AG09309 (cell line): Measurements from ENCODE around the gene PPM1B.

ENCODE experiments used
- DNase-seq: peaks from one replicate; pipeline ENCODE4 v3.0.0-alpha.2; 2010; ENCODE audit warnings: low read depth
- H3K4me3 ChIP-seq: 2 replicates; pipeline ENCODE4 v1.5.1; 2011; ENCODE audit warnings: mild to moderate bottlenecking, low read depth, low read length, moderate library complexity; ENCODE audit not compliant: control insufficient read depth
- CTCF ChIP-seq: IDR thresholded peaks from 2 replicates; pipeline ENCODE4 v1.5.1; 2011; ENCODE audit warnings: mild to moderate bottlenecking, low read depth, low read length, inconsistent platforms; ENCODE audit not compliant: insufficient read depth, control insufficient read depth; ENCODE audit errors: missing control alignments

PPM1B gene

GRCh38 chr2:44150473-44150872 lies 18.2 kb upstream of the PPM1B start:
- H3K4me3 ChIP-seq = no peak overlapping the region
- no peak for TF ChIP-seq CTCF
- no peak for DNase-seq

GRCh38 chr2:44152865-44153669 lies 15.6 kb upstream of the PPM1B start:
- no peak overlapping the region for H3K4me3 ChIP-seq
- no peak for TF ChIP-seq CTCF

GRCh38 chr2:44155666-44156446 lies 12.8 kb upstream of the PPM1B start:
- H3K4me3 ChIP-seq = no peak overlapping the region
- no peak for TF ChIP-seq CTCF
- DNase-seq = no peak

More at GRCh38 chr2:44152865-44153669, 15.6 kb upstream of the PPM1B start:
- DNase-seq = no peak

GRCh38 chr2:44163777-44164176 lies 4.9 kb upstream of the PPM1B start:
- TF ChIP-seq CTCF = no peak
- H3K4me3 ChIP-seq = no peak overlapping the region
- no peak for DNase-seq

- no peak for TF ChIP-seq CTCF
- DNase-seq = no peak
- no peak overlapping the region for H3K4me3 ChIP-seq
These were observed 4.1 kb upstream of the PPM1B start for GRCh38 chr2:44164617-44165016.

GRCh38 chr2:44166096-44166495 lies 2.6 kb upstream of the PPM1B start:
- no peak overlapping the region for H3K4me3 ChIP-seq
- no peak for DNase-seq
- TF ChIP-seq CTCF = no peak
